PFSK-1 (cell line): ENCODE measurements around the gene LYRM1.

Source experiments
- POLR2AphosphoS5 ChIP-seq: IDR thresholded peaks from 2 replicates; pipeline ENCODE4 v1.6.1; 2012; ENCODE audit warnings: low read depth, mild to moderate bottlenecking, control low read depth, low read length, moderate library complexity
- REST ChIP-seq, 2 experiments: IDR thresholded peaks; 2 replicates each; pipeline versions ENCODE4 v1.6.1 to v1.8.0; 2011 to 2012; ENCODE audit warnings: low read depth in 2 of 2, low read length in 2 of 2, control low read depth in 1 of 2, inconsistent platforms in 1 of 2, mild to moderate bottlenecking in 1 of 2, moderate library complexity in 1 of 2; ENCODE audit not compliant: insufficient read depth in 1 of 2
- SIN3A ChIP-seq: IDR thresholded peaks from 2 replicates; pipeline ENCODE4 v1.6.1; 2012; ENCODE audit warnings: mild to moderate bottlenecking, low read length, moderate library complexity, borderline replicate concordance; ENCODE audit not compliant: insufficient read depth

- TF ChIP-seq POLR2AphosphoS5, result no peak
- no peak for TF ChIP-seq SIN3A
- TF ChIP-seq REST (IDR thresholded peaks at IDR 0.05; ENCODE audit: insufficient read depth in 1 of 2, low read depth in 2 of 2, low read length in 2 of 2), result no peak
Observed at GRCh38 chr16:20942256-20942655, 41.7 kb downstream of the LYRM1 start.
